HG03060 (cell line): ENCODE data around the gene GRM5.
"Not testable (repeated sequence)": the region's sequence is repeated elsewhere in the genome, so short reads cannot be mapped to it uniquely, and the experiment has no call there.

ENCODE experiments used
- ATAC-seq: cut with Tn5 transposase; IDR thresholded peaks from one replicate; pipeline ENCODE4 v1.9.1; 2021; ENCODE audit warnings: low read depth, moderate number of reproducible peaks; ENCODE audit not compliant: unreplicated experiment

GRM5 gene

GRCh38 chr11:88844941-88845340, 220.8 kb downstream of the GRM5 start:
- not testable (repeated sequence) for ATAC-seq

GRCh38 chr11:88843766-88844426, 221.9 kb downstream of the GRM5 start:
- not testable (repeated sequence) for ATAC-seq

GRCh38 chr11:88838139-88838538, 227.6 kb downstream of the GRM5 start:
- not testable (repeated sequence) for ATAC-seq

- not testable (repeated sequence) for ATAC-seq
Observed at GRCh38 chr11:88835709-88836108, 230.1 kb downstream of the GRM5 start.

- ATAC-seq = no peak
Observed at GRCh38 chr11:88831303-88831890, 234.4 kb downstream of the GRM5 start.

GRCh38 chr11:88827018-88827676, 238.6 kb downstream of the GRM5 start:
- no peak for ATAC-seq

- no peak for ATAC-seq
Observed at GRCh38 chr11:88819616-88820015, 246.2 kb downstream of the GRM5 start.

- no peak for ATAC-seq
Observed at GRCh38 chr11:88818978-88819377, 246.8 kb downstream of the GRM5 start.

GRCh38 chr11:88815505-88815904, 250.3 kb downstream of the GRM5 start:
- no peak for ATAC-seq

GRCh38 chr11:88814076-88814475, 251.7 kb downstream of the GRM5 start:
- no peak for ATAC-seq

GRCh38 chr11:88813233-88813915, 252.4 kb downstream of the GRM5 start:
- peak; percentile 85 for ATAC-seq

GRCh38 chr11:88810420-88811097, 255.2 kb downstream of the GRM5 start:
- ATAC-seq = no peak

- ATAC-seq = no peak
Observed at GRCh38 chr11:88809126-88809525, 256.7 kb downstream of the GRM5 start.

GRCh38 chr11:88807349-88807748, 258.4 kb downstream of the GRM5 start:
- no peak for ATAC-seq

GRCh38 chr11:88806410-88806809, 259.4 kb downstream of the GRM5 start:
- no peak for ATAC-seq

- ATAC-seq = no peak
Observed at GRCh38 chr11:88801484-88802123, 264.2 kb downstream of the GRM5 start.

- no peak for ATAC-seq
Observed at GRCh38 chr11:88799771-88800500, 265.8 kb downstream of the GRM5 start.

GRCh38 chr11:88790182-88790581, 275.6 kb downstream of the GRM5 start:
- ATAC-seq = no peak

- no peak for ATAC-seq
Observed at GRCh38 chr11:88779577-88779976, 286.2 kb downstream of the GRM5 start.
